H1 (cell line): ENCODE measurements around the gene ADSS1. TPM values are rescaled to one million over a fixed set of nuclear protein-coding genes. Genes with fewer than 3 reads are reported as not detected.

Experiments
- EP300 ChIP-seq, 2 experiments: IDR thresholded peaks; 1 replicate in 1 of 2; 2 replicates in 1 of 2; pipeline ENCODE4 v1.6.1; 2011 to 2012; ENCODE audit warnings: low read depth in 2 of 2, low read length in 2 of 2, mild to moderate bottlenecking in 2 of 2, borderline replicate concordance in 1 of 2, inconsistent platforms in 1 of 2, moderate library complexity in 1 of 2
- polyA plus RNA-seq, 7 experiments: library from polyadenylated mRNA; depleted of rRNA in 3 of 7; stranded (reverse) in 5 of 7; unstranded in 2 of 7; fragments of >200 nt in 5 of 7; fragments of 200-250 nt in 2 of 7; gene quantifications; 1 replicate in 5 of 7; 2 replicates in 1 of 7; 4 replicates in 1 of 7; pipeline versions ENCODE4 v1.2.1 to v1.2.3, GENCODE V29; 2011 to 2013; ENCODE audit warnings: missing spikeins in 2 of 7, mixed read lengths in 2 of 7
- total RNA-seq: library from RNA; stranded (reverse); fragmentation: NEBNext Ultra II Directional; extraction: Animal tissue kit (Norgen Biotek cat#: 25700); gene quantifications from 2 replicates; pipeline ENCODE4 v1.2.1, GENCODE V29; 2021

Gene ADSS1
- total and polyA plus RNA-seq, 2 of the 8 experiments (the other 6 are each of a cell fraction or from before 2014, with no cell fraction given), result 7.1 to 7.9 TPM

DNA sequence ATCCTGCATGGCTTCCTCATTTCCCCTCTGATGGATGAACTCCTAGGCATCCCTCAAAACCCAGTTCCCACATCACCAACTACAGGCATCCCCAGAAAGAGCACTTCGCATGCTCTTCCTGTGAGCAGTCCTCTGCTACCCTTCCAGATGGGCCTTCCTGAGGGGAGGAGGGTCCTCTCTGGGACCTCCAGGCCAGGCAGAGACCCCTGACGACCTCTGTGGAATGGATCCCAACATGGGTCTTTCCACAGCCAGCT is 69.6 kb downstream of the ADSS1 start (continued):
- TF ChIP-seq EP300 (IDR thresholded peaks at IDR 0.05; ENCODE audit: borderline replicate concordance in 1 of 2, low read depth in 2 of 2, low read length in 2 of 2), result no peak
- TF ChIP-seq, all 59 proteins: peak for 0
